ENCODE measurements around the gene SUMF1.
"Not testable (repeated sequence)": the region's sequence is repeated elsewhere in the genome, so short reads cannot be mapped to it uniquely, and the experiment has no call there.

Gene SUMF1

GRCh38 chr3:4460334-4460733 lies 6.7 kb downstream of the SUMF1 start:
- no peak for DNase-seq

DNA sequence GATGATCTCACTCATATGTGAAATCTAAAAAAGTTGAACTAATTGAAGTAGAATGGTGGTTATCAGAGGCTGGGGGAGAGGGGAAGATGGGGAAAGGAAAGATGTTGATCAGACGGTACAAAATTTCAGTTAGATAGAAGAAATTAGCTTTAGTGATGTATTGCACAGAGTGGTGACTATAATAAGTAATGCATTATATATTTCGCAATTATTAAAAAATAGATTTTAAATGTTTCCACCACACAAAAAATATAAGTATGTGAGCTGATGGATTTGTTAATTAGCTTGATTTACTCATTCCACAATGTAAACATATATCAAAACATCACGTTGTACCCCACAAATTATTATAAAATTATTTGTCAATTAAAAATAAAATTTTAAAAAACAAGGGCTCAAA lies 8.1 kb downstream of the SUMF1 start:
- no peak for DNase-seq

DNA sequence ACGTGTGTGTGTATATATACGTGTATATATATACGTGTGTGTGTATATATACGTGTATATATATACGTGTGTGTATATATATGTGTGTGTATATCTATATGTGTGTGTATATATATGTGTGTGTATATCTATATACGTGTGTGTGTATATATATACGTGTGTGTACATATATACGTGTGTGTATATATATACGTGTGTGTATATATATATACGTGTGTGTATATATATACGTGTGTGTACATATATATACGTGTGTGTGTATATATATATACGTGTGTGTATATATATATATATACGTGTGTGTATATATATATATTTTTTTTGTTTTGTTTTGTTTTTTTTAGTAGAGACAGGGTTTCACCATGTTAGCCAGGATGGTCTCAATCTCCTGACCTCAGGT lies 10.3 kb downstream of the SUMF1 start:
- DNase-seq, result not testable (repeated sequence)

- DNase-seq, result no peak
These were observed 12.9 kb downstream of the SUMF1 start for GRCh38 chr3:4454142-4454541.

GRCh38 chr3:4449043-4449805 lies 17.8 kb downstream of the SUMF1 start:
- DNase-seq, result no peak

- DNase-seq, result no peak
These were observed 18.9 kb downstream of the SUMF1 start for GRCh38 chr3:4448187-4448586.

DNA sequence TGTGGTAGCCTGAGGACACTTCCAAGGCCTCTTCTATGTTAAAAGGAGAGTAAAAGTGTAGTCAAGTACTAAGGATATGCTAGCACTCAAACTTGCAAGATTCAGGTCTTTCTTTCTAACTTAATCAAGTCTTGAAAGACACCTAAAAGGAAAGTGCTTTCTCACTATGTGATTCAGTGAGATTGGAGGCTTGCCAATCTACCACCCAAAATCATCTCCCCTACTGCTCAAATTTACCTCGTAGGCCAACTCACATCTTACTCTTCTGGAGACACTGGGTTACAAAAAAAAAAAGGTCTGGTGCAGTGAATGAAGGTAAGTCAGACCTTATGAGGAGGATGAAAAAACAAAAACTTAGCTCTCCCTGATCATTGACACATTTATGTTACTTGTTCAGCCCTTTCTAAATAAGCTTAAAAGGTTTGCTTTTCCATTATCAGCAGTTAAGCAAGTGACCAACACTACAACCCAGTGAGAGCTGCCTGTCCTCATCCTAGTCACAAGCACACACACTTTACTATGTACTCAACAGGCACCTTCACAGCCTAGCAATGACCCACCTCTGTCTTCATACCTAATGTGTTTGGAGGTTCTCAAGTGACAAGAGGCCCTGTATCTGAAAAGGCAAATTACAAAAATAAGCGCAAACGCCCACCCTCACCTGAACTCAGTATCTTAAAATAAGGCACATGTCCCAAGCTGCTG lies 19.6 kb downstream of the SUMF1 start:
- DNase-seq, result no peak

DNA sequence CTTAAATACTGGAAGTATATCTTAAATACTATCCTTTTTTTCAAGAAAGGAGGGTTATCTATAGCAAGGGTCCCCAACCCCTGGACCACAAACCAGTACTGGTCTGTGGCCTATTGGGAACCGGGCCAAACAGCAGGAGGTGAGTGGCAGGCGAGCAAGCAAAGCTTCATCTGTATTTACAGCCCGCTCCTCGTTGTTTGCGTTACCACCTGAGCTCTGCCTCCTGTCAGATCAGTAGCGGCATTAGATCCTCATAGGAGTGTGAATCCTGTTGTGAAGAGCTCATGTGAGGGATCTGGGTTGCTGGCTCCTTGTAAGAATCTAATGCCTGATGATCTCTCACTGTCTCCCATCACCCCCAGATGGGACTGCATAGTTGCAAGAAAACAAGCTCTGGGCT lies 26.1 kb downstream of the SUMF1 start:
- no peak for DNase-seq

GRCh38 chr3:4438296-4438695 lies 28.8 kb downstream of the SUMF1 start:
- DNase-seq, result no peak

DNA sequence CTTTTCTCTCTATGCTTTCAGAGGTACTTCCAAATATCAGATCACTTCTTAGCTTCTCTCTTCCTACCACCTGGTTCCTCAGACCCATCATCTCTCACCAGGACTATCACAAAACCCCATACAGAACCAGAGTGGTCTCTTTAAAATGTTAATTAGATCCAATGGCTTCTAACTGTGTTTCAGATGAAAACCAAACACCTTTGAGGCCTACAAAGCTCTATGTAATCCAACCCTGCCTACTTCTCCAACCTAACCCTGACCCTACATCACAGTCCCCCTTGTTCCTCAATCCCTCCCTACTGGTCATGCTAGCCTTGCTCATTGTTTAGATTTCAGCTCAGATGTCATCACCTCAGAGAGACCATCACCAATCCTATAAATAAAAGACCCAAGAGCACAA lies 34.8 kb downstream of the SUMF1 start:
- peak; percentile 28 to 48 for DNase-seq

DNA sequence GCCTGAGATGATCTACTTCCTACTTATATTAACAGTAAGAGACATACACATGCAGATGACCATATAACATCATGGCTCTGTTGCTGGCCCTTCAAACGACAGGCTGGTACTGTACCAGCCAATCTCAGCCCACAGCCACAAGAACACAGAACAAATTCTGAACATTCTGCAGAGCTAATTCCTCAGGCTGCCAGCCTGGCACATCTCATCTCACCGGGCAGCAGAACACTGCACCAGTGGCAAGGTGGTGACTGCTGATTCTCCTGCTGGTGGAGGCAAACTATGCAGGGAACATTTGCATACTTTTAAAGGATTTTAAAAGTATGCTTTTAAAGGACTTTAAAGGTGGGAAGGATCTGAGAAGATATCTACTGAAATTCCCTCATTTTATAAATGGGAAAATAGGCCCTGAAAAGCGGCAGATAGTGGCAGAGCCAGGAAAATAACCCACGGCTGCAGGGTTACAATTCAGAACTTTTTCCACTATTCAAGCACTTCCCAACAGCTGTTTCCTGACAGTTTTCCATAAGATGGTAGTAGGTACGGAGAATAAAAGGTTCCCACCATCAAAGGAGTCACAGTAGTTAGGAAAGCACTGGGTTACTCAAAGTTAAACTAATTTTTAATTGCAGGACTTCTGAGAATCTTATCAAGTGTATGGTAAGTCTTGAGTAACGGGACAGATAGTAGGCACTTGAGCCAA lies 37.3 kb downstream of the SUMF1 start:
- peak in 1 of 2 donors; percentile 13 for DNase-seq

DNA sequence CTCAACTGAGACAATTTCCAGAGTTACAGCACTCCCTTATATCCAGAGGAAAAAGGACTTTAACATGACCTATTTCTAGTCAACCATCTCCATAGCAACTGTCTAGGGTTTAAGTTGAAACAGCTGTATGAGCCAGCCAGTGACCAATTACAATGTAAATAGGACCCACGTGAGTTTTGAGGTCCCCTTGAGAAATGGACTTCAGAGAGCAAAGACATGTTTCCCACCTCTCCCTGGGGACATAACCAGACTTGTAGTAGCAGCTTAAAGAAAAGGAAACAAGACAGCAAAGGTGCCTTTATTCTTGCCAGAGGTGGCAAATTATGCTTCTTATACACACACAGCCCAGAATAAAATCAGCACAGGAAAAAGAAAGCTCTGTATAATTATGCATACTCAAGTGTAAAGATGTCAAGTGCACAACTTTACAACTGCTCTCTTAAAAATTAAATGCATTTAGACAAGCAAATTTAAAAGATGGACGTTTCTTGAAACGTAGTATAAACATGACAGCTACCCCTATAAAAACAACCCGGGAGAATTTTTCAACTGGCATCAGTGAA lies 40.2 kb downstream of the SUMF1 start:
- peak; percentile 91 to 92 for DNase-seq

- no peak for DNase-seq
These were observed 40.7 kb downstream of the SUMF1 start for GRCh38 chr3:4426261-4426781.

DNA sequence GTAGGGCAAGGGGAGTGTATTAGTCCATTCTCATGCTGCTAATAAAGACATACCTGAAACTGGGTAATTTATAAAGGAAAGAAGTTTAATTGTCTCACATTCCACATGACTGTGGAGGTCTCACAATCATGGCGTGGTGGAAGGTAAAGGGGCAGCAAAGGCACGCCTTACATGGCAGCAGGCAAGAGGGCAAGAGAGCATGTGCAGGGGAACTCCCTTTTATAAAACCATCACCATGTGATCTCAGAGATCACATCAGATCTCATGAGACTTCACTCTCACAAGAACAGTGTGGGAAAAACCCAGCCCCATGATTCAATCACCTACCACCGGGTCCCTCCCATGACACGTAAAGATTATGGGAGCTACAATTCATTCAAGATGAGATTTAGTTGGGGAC lies 41.4 kb downstream of the SUMF1 start:
- peak; percentile 57 to 84 for DNase-seq

DNA sequence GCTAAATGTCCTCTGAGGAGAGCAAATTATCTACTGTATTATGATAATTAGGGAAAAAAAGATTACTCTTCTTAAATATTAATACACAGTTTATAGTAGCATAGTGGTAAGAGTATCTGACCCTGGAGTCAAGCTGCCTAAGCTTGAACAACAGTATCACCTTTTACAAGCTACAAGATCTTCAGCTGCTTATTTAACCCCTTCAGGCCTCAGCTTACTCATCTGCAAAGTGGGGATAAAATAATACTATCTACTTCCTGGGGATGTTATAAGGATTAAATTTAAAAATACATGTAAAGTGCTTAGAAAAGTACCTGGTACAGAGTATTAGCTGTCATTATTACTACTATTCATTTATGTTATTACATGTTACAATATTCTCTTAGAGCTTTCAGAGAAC lies 42.0 kb downstream of the SUMF1 start:
- DNase-seq, result no peak

DNA sequence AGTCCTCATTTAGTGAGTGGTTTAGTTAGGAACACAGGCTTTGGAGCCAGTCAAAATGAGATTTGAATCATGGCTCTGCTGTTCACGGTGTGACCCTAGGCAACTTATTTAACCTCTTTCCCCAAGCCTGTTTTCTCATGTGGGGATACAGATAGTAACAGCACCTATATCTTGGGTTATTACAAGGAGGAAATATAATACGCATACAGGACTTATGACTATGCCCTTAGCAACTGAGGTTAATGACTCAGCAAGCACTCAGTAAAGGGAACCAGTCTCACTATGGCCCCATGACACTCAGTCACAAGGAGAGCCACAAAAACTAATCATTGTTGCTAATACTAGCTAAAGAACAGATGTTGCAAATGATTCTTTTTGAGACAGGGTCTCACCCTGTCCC lies 45.9 kb downstream of the SUMF1 start:
- peak; percentile 94 for DNase-seq

GRCh38 chr3:4419920-4420319 lies 47.1 kb downstream of the SUMF1 start:
- DNase-seq, result no peak

- DNase-seq, result no peak
These were observed 47.7 kb downstream of the SUMF1 start for GRCh38 chr3:4419386-4419785.

DNA sequence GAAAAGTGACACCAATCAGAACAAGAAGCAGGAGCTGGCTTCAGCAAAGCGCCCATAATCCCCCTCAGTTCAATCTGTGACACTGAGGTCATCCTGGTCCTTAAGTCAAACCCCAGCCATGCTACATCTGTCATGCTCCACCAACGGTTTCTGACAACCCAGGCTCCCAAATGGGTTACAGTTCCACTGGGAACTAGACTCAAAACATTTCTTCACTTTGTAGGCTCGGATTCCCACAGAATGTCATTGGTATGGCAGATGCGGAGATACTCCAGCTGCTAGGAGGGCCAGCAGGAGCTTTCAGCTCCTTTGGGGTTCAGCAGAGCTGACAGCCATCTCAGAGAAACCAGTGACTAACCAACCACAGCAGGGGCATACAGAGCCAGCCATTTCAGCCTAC lies 48.9 kb downstream of the SUMF1 start:
- no peak for DNase-seq

DNA sequence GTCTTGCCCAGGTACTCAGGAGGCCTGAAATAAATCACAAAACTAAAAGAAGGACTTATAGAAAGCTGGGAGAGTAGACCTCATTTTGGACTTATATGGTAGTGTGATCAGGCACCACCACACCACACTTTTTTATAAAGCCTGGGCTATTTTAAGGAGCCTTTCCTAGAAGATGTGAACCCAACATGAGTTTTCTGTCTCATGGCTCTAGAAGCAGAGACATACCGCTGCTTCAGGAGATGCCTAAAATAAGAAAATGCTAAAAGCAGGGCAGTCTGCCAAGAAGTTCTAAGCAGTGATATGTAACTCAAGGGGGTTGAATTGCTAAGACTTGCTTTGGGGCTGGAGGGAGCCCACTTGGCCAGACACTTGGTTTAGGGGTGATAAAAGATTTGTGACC lies 49.6 kb downstream of the SUMF1 start:
- no peak for DNase-seq

- peak in 1 of 2 donors; percentile 40 for DNase-seq
These were observed 50.1 kb downstream of the SUMF1 start for GRCh38 chr3:4416961-4417360.

- no peak for DNase-seq
These were observed 50.6 kb downstream of the SUMF1 start for GRCh38 chr3:4416427-4416945.

DNA sequence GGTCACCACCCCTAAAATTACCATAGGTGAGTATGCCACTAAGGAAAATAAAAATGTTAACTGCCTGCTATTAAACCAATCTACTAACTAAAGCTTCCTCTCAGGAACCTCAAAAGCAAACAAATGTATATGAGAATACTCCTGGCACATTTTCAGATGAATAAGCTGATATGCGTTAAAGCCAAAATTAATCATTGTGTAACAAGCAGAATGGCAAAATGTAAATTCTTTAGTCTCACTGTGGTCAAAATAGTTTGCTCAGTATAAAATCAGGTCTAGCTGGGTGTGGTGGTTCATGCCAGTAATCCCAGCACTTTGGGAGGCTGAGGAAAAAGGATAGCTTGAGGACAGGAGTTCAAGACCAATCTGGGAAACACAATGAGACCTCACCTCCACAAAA lies 53.6 kb downstream of the SUMF1 start:
- DNase-seq, result no peak

Measured in inflammatory macrophage (primary cell).